Kidney (tissue), 14 donors: ENCODE measurements around the gene PTPN7. TPM values are rescaled to one million over a fixed set of nuclear protein-coding genes. Genes with fewer than 3 reads are reported as not detected.
"Not testable (repeated sequence)": the region's sequence is repeated elsewhere in the genome, so short reads cannot be mapped to it uniquely, and the experiment has no call there.

ENCODE experiments used
- DNase-seq, 5 donors: peaks; one replicate each; pipeline ENCODE4 v3.0.0-alpha.2; 2013 to 2020
- FAIRE-seq: peaks from 2 replicates; lab custom pipeline; 2012; peaks lifted over from hg19 to GRCh38; lab: Jason Lieb, UNC
- H3K27ac ChIP-seq, 2 donors: one replicate each; pipeline ENCODE4 v1.7.0; 2013; ENCODE audit warnings: low read depth in 2 of 2, low read length in 2 of 2, inconsistent platforms in 1 of 2
- H3K27me3 ChIP-seq: one replicate; pipeline ENCODE4 v1.7.1; 2013; ENCODE audit warnings: low read length, inconsistent platforms; ENCODE audit not compliant: control insufficient read depth, insufficient read depth
- H3K36me3 ChIP-seq, 3 donors: one replicate each; pipeline versions ENCODE4 v1.7.0 to v1.7.1; 2013; ENCODE audit warnings: low read length in 3 of 3, control low read depth in 1 of 3, inconsistent platforms in 1 of 3; ENCODE audit not compliant: insufficient read depth in 3 of 3, control insufficient read depth in 2 of 3
- H3K4me1 ChIP-seq, 3 donors: one replicate each; pipeline versions ENCODE4 v1.7.0 to v1.7.1; 2013; ENCODE audit warnings: low read length in 3 of 3, inconsistent platforms in 1 of 3, low read depth in 1 of 3; ENCODE audit not compliant: control insufficient read depth in 2 of 3, insufficient read depth in 2 of 3
- H3K4me3 ChIP-seq, 3 donors: one replicate each; pipeline versions ENCODE4 v1.7.0 to v1.8.1; 2013; ENCODE audit warnings: low read length in 3 of 3, control low read depth in 1 of 3, inconsistent platforms in 1 of 3
- H3K9ac ChIP-seq, 3 donors: one replicate each; pipeline versions ENCODE4 v1.7.0 to v1.7.1; 2013; ENCODE audit warnings: low read length in 3 of 3, control low read depth in 1 of 3, inconsistent platforms in 1 of 3
- H3K9me3 ChIP-seq, 3 donors: one replicate each; pipeline versions ENCODE4 v1.7.0 to v1.7.1; 2013; ENCODE audit warnings: low read length in 3 of 3, control low read depth in 1 of 3, inconsistent platforms in 1 of 3; ENCODE audit not compliant: control insufficient read depth in 2 of 3, insufficient read depth in 1 of 3
- CTCF ChIP-seq: IDR thresholded peaks from 3 replicates; pipeline ENCODE4 v1.5.1; 2012; ENCODE audit warnings: mild to moderate bottlenecking, moderate library complexity, borderline replicate concordance; ENCODE audit not compliant: insufficient read depth; ENCODE audit errors: extremely low read depth
- intact Hi-C: fragments of 100-400 bp; cut with DNase I; formaldehyde crosslinking; loops from one replicate; pipeline ENCODE4 v1.11.1; 2022
- polyA plus RNA-seq: library from polyadenylated mRNA; stranded (reverse); fragments of 350-450 nt; fragmentation: Illumina TruSeq; extraction: RNeasy Lipid Tissue Mini Kit (QIAGEN cat#74804); gene quantifications from one replicate; pipeline ENCODE4 v1.2.3, GENCODE V29; 2014; ENCODE audit warnings: low read depth, low replicate concordance; ENCODE audit not compliant: insufficient read depth
- total RNA-seq: library from RNA; stranded (reverse); fragmentation: NEBNext Ultra II Directional; extraction: Animal tissue kit (Norgen Biotek cat#: 25700); gene quantifications from one replicate; pipeline ENCODE4 v1.2.1, GENCODE V29; 2021
- donor health status: control.
- donor health status: control.
- donor health status: control.
- donor health status: control.
- donor health status: control.
- donor health status: DM: yes; HTN: yes; CAD: no.
- donor health status: Normal renal cell carcinoma (clear cell type).

Gene PTPN7
- total and polyA plus RNA-seq, 2 donors from 2014 or later: 3.5 to 5.5 TPM

- no peak overlapping the region for H3K4me3 ChIP-seq
- TF ChIP-seq CTCF: no peak
- intact Hi-C loops: loop anchor here (5.0 kb wide), 1 partner anchor 101 kb away; the partner anchor contains the start of gene ELF3
- peaks cover 0 to 16% (median 16%) of the 10 kb centered on the region in 3 donors for H3K4me1 ChIP-seq
- DNase-seq (no peak), FAIRE-seq (no peak)
- H3K9ac ChIP-seq: no peak overlapping the region
- no peaks in the 10 kb centered on the region for H3K9me3 ChIP-seq
- no peaks in the 10 kb centered on the region for H3K27me3 ChIP-seq
- H3K27ac ChIP-seq: peak overlapping the region in 1 of 2 donors; percentile 38
- no peaks in the 10 kb centered on the region for H3K36me3 ChIP-seq
Measured at GRCh38 chr1:202113690-202114300, 46.6 kb downstream of the PTPN7 start.

GRCh38 chr1:202112859-202113689, 47.3 kb downstream of the PTPN7 start:
- Histone ChIP-seq H3K27ac (peak overlapping the region; percentile 38 to 67), H3K9ac (no peak overlapping the region), H3K9me3 (no peaks in the 10 kb centered on the region), H3K36me3 (no peaks in the 10 kb centered on the region), H3K4me1 (peaks cover 0 to 23% (median 20%) of the 10 kb centered on the region in 3 donors), H3K4me3 (no peak overlapping the region), H3K27me3 (no peaks in the 10 kb centered on the region)
- peak in 2 of 5 donors; percentile 53 to 88 for DNase-seq
- intact Hi-C loops: loop anchor here (5.0 kb wide), 1 partner anchor 101 kb away; the partner anchor contains the start of gene ELF3
- no peak for FAIRE-seq
- no peak for TF ChIP-seq CTCF

- not testable (repeated sequence) for H3K9ac ChIP-seq, FAIRE-seq, H3K27me3 ChIP-seq, H3K9me3 ChIP-seq, H3K36me3 ChIP-seq, DNase-seq, H3K4me3 ChIP-seq, H3K27ac ChIP-seq
- H3K4me1 ChIP-seq: peaks cover 0 to 32% (median 31%) of the 10 kb centered on the region in 3 donors
- intact Hi-C loops: loop anchor here (5.0 kb wide), 1 partner anchor 99 kb away; the partner anchor contains the start of gene ELF3
Measured at GRCh38 chr1:202111589-202111988, 48.8 kb downstream of the PTPN7 start.

GRCh38 chr1:202110977-202111376, 49.4 kb downstream of the PTPN7 start:
- intact Hi-C loops: loop anchor here (5.0 kb wide), 1 partner anchor 99 kb away; the partner anchor contains the start of gene ELF3
- FAIRE-seq (no peak), DNase-seq (no peak)
- TF ChIP-seq CTCF: no peak
- no peak overlapping the region for H3K9ac ChIP-seq
- peaks cover 0 to 35% (median 32%) of the 10 kb centered on the region in 3 donors for H3K4me1 ChIP-seq
- H3K27me3 ChIP-seq: no peaks in the 10 kb centered on the region
- H3K27ac ChIP-seq: no peak overlapping the region
- no peaks in the 10 kb centered on the region for H3K9me3 ChIP-seq
- no peak overlapping the region for H3K4me3 ChIP-seq
- H3K36me3 ChIP-seq: no peaks in the 10 kb centered on the region
